MCF 10A (cell line): ENCODE measurements around the gene DIO1. TPM values are rescaled to one million over a fixed set of nuclear protein-coding genes. Genes with fewer than 3 reads are reported as not detected.
A peak's percentile ranks its signal among the peaks of the same experiment; 100 is the strongest.

Experiments
- BruUV-seq: library from RNA; stranded (reverse); fragments of 400-500 nt; replicated peaks from 2 replicates; lab custom pipeline; 2021; lab: Mats Ljungman, UMichigan
- CTCF ChIA-PET: fragments of 300-600 bp; sonication (Branson Sonifier 250); formaldehyde crosslinking; extraction: SDS; loops from one replicate; lab custom pipeline; 2021; ENCODE audit warnings: antibody characterized with exemption, inconsistent platforms; lab: Yijun Ruan, JAX
- POLR2A ChIA-PET: fragments of 300-600, 350-650 bp; sonication (Branson Sonifier 250); formaldehyde crosslinking; extraction: SDS; loops from one replicate; lab custom pipeline; 2020; ENCODE audit warnings: antibody characterized with exemption, inconsistent platforms; lab: Yijun Ruan, JAX
- DNase-seq: peaks from one replicate; pipeline ENCODE4 v3.0.0-alpha.2; 2018; ENCODE audit not compliant: unreplicated experiment
- H3K27ac Mint-ChIP-seq: one replicate; pipeline ENCODE4 v1.8.0; 2022; ENCODE audit warnings: mild to moderate bottlenecking, low read depth, mixed read lengths; ENCODE audit not compliant: unreplicated experiment
- H3K27me3 Mint-ChIP-seq: one replicate; pipeline ENCODE4 v1.8.0; 2022; ENCODE audit warnings: mixed read lengths; ENCODE audit not compliant: insufficient read depth, unreplicated experiment
- H3K36me3 Mint-ChIP-seq: one replicate; pipeline ENCODE4 v1.8.0; 2022; ENCODE audit warnings: mild to moderate bottlenecking, moderate library complexity, mixed read lengths; ENCODE audit not compliant: insufficient read depth, unreplicated experiment
- H3K4me1 Mint-ChIP-seq: one replicate; pipeline ENCODE4 v1.8.0; 2022; ENCODE audit warnings: mixed read lengths; ENCODE audit not compliant: insufficient read depth, unreplicated experiment
- H3K4me3 Mint-ChIP-seq: one replicate; pipeline ENCODE4 v1.8.0; 2022; ENCODE audit warnings: mild to moderate bottlenecking, moderate library complexity, mixed read lengths; ENCODE audit not compliant: unreplicated experiment
- H3K9me3 Mint-ChIP-seq: one replicate; pipeline ENCODE4 v1.8.0; 2022; ENCODE audit warnings: mixed read lengths; ENCODE audit not compliant: unreplicated experiment
- intact Hi-C: fragments of 100-400 bp; cut with micrococcal nuclease; formaldehyde crosslinking; loops from 2 replicates; pipeline ENCODE4 v1.14.1; 2022
- total RNA-seq: library from RNA; stranded (reverse); gene quantifications from 2 replicates; pipeline ENCODE4 v1.2.3, GENCODE V29; 2022
- TF ChIP-seq, protein P1 (sequence below): fragments of 200-600 bp; IDR thresholded peaks from one replicate; pipeline ENCODE4 v1.8.0; 2022; ENCODE audit warnings: antibody characterized with exemption, mild to moderate bottlenecking; ENCODE audit not compliant: unreplicated experiment

The DIO1 gene
- total RNA-seq, 1 experiment from 2014 or later = not detected

DNA sequence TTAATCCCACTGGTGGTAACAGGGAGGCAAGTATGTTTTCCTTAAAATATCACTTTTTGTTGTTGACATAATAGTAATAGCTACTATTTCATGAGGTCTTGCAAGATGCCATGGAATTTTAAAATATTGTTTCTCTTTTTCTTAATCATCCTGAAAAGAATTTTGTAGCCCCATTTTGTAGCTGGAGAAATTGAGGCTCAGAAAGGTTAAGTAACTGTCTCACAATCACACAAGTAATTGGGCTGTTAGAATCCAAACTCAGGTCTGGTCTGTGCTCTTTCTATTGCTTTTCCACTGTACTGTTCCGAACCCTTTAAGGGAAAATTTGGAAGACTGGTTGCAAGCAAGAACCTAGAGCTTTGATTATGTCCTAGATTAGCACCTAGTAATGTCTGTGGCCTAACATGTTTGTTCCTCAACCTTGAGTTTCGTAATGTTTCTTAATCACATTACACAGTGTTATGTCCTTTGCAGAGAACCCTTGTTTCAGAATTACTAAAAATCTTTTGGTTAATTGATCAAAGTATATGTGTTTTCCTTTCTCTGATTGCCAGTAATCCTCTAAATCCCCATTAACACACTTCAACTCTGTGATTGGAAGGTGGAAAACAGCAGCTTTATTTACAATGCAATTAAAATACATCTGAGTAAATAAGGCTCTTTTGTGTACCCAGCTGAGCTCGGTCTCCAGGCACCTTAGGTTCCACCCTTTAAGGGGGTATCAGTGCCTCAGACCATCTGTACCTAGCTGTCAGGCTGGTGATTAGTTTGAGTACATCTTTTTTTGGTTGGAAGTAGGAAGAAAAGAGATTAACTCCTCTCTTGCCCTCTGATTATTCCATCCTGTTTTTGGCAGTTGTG is 62.6 kb downstream of the DIO1 start:
- peak; percentile 23 for DNase-seq
- TSS peak; percentile 64 for BruUV-seq
- H3K9me3 Mint-ChIP-seq = no peaks in the 10 kb centered on the region
- H3K36me3 Mint-ChIP-seq = peaks cover 61% of the 10 kb centered on the region
- H3K4me1 Mint-ChIP-seq = peaks cover 11% of the 10 kb centered on the region
- H3K4me3 Mint-ChIP-seq = peak overlapping the region; percentile 39
- TF ChIP-seq, protein P1, sequence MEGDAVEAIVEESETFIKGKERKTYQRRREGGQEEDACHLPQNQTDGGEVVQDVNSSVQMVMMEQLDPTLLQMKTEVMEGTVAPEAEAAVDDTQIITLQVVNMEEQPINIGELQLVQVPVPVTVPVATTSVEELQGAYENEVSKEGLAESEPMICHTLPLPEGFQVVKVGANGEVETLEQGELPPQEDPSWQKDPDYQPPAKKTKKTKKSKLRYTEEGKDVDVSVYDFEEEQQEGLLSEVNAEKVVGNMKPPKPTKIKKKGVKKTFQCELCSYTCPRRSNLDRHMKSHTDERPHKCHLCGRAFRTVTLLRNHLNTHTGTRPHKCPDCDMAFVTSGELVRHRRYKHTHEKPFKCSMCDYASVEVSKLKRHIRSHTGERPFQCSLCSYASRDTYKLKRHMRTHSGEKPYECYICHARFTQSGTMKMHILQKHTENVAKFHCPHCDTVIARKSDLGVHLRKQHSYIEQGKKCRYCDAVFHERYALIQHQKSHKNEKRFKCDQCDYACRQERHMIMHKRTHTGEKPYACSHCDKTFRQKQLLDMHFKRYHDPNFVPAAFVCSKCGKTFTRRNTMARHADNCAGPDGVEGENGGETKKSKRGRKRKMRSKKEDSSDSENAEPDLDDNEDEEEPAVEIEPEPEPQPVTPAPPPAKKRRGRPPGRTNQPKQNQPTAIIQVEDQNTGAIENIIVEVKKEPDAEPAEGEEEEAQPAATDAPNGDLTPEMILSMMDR = no peak
- peak overlapping the region; percentile 93 for H3K27ac Mint-ChIP-seq
- ChIA-PET POLR2A (interaction anchor here (0.6 to 1.8 kb wide), 13 partner anchors 9 to 608 kb away, joined by 3 to 35 read pairs (median 6); partner anchors contain the start of genes IFT25, LRRC42, TCEANC2 and TMEM59), CTCF (interaction anchor here (0.6 to 1.8 kb wide), 7 partner anchors 9 to 844 kb away, joined by 3 to 19 read pairs (median 4); partner anchors contain the start of genes IFT25 and LRRC42)
- H3K27me3 Mint-ChIP-seq = no peaks in the 10 kb centered on the region
- intact Hi-C loops = no loop called here

GRCh38 chr1:53957194-53957818 is 63.3 kb downstream of the DIO1 start:
- Mint-ChIP-seq H3K4me1 (peaks cover 11% of the 10 kb centered on the region), H3K9me3 (no peaks in the 10 kb centered on the region), H3K4me3 (peak overlapping the region; percentile 39), H3K27ac (peak overlapping the region; percentile 93), H3K36me3 (peaks cover 57% of the 10 kb centered on the region), H3K27me3 (no peaks in the 10 kb centered on the region)
- TF ChIP-seq, protein P1 = no peak
- intact Hi-C loops = no loop called here
- peak; percentile 9 for DNase-seq
- ChIA-PET POLR2A (interaction anchor here (0.7 to 2.5 kb wide), 11 partner anchors 10 to 607 kb away, joined by 3 to 35 read pairs (median 7); partner anchors contain the start of genes IFT25, LRRC42, TCEANC2 and TMEM59), CTCF (interaction anchor here (0.9 to 6.0 kb wide), 8 partner anchors 9 to 843 kb away, joined by 3 to 154 read pairs (median 11); partner anchors contain the start of genes IFT25 and LRRC42)
- no TSS peak for BruUV-seq

GRCh38 chr1:53959664-53960250 is 65.8 kb downstream of the DIO1 start:
- intact Hi-C loops = loop anchor here (1.0 kb wide), 2 partner anchors 81 to 98 kb away; no protein-coding TSS in a partner anchor
- no TSS peak for BruUV-seq
- Mint-ChIP-seq H3K4me1 (peaks cover 20% of the 10 kb centered on the region), H3K9me3 (no peaks in the 10 kb centered on the region), H3K36me3 (peaks cover 64% of the 10 kb centered on the region), H3K4me3 (no peak overlapping the region), H3K27me3 (no peaks in the 10 kb centered on the region), H3K27ac (no peak overlapping the region)
- ChIA-PET CTCF (interaction anchor here (0.6 to 6.0 kb wide), 47 partner anchors 8 to 1428 kb away, joined by 3 to 154 read pairs (median 4); partner anchors contain the start of genes IFT25, LDLRAD1 and LRRC42), POLR2A (interaction anchor here (0.7 to 2.6 kb wide), 9 partner anchors 11 to 115 kb away, joined by 3 to 20 read pairs (median 5); partner anchors contain the start of genes IFT25, LRRC42 and YIPF1)
- DNase-seq = peak; percentile 49
- TF ChIP-seq, protein P1 = peak; percentile 46

Other genes starting within 250 kb of the DIO1 start
- 0.93 and 1.4 TPM in 2 replicates for gene GLIS1, start 155.0 kb upstream of the DIO1 start, total RNA-seq
- gene NDC1, start 55.9 kb upstream of the DIO1 start, total RNA-seq = 17.5 and 18.7 TPM in 2 replicates
- 15.8 and 20.1 TPM in 2 replicates for gene YIPF1, start 4.4 kb upstream of the DIO1 start, total RNA-seq
- 20.6 and 22.3 TPM in 2 replicates for gene IFT25, start 51.5 kb downstream of the DIO1 start, total RNA-seq
- gene LRRC42, start 52.2 kb downstream of the DIO1 start, total RNA-seq = 39.1 and 41.2 TPM in 2 replicates
- not detected in 2 replicates for gene LDLRAD1, start 124.0 kb downstream of the DIO1 start, total RNA-seq
- gene TMEM59, start 159.0 kb downstream of the DIO1 start, total RNA-seq = 192 and 231 TPM in 2 replicates
- 3.6 and 6.0 TPM in 2 replicates for gene TCEANC2, start 159.4 kb downstream of the DIO1 start, total RNA-seq